D721Med (cell line): ENCODE measurements around the gene CORO7.
A peak's percentile ranks its signal among the peaks of the same experiment; 100 is the strongest.

Experiments
- DNase-seq: peaks from one replicate; pipeline ENCODE4 v3.0.0; 2011; ENCODE audit warnings: low spot score; ENCODE audit not compliant: insufficient read length
- FAIRE-seq: peaks from 2 replicates; lab custom pipeline; 2011; peaks lifted over from hg19 to GRCh38; lab: Jason Lieb, UNC
- TF ChIP-seq, protein P1 (sequence below): IDR thresholded peaks from 2 replicates; pipeline ENCODE4 v1.5.1; 2012; ENCODE audit warnings: mild to moderate bottlenecking, control low read depth; ENCODE audit not compliant: insufficient read depth; ENCODE audit errors: missing control alignments

Gene CORO7

DNA sequence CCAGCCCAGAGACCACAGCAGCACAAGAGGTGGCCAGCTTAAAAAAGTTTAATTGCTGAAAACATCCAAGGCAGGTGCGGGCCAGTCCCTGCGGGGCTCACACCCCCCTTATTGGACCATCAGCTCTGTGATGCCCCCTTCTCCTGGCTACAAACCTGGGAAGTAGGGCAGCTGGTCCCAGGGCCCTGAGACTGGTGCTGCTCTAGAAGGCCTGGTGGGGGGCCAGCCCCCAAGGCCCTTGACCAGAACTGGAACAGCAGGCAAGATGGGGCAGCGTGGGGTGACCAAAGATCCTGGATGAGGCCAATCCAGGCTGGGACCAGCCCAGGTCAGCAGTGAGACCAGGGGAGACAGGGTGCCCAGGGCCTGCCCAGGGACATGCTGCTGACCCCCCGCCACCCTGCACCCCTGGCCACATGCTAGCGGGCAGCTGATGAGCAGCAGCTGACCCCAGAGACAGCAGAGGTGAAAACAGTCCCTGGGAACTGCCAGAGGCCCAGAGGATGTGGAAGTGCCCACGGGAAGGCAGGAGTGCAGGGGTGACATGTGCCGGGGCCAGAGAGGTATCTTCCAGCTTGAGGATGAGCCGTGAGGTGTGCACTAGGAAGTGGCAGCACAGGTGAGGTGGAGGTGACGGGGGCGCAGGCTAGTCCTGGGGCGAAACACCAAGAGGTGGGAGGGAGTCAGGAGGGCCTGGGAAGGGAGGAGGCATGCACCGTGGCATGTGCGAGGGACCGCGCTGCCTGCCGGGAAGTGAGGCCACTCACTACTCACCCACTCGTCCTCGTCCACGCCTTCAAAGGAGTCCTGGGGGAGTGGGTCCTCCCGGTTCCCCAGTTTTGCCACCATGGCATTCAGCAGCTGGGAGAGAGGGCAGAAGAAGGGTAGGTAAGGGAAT lies 61.6 kb downstream of the CORO7 start:
- TF ChIP-seq, protein P1, sequence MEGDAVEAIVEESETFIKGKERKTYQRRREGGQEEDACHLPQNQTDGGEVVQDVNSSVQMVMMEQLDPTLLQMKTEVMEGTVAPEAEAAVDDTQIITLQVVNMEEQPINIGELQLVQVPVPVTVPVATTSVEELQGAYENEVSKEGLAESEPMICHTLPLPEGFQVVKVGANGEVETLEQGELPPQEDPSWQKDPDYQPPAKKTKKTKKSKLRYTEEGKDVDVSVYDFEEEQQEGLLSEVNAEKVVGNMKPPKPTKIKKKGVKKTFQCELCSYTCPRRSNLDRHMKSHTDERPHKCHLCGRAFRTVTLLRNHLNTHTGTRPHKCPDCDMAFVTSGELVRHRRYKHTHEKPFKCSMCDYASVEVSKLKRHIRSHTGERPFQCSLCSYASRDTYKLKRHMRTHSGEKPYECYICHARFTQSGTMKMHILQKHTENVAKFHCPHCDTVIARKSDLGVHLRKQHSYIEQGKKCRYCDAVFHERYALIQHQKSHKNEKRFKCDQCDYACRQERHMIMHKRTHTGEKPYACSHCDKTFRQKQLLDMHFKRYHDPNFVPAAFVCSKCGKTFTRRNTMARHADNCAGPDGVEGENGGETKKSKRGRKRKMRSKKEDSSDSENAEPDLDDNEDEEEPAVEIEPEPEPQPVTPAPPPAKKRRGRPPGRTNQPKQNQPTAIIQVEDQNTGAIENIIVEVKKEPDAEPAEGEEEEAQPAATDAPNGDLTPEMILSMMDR: no peak
- no peak for FAIRE-seq
- no peak for DNase-seq

DNA sequence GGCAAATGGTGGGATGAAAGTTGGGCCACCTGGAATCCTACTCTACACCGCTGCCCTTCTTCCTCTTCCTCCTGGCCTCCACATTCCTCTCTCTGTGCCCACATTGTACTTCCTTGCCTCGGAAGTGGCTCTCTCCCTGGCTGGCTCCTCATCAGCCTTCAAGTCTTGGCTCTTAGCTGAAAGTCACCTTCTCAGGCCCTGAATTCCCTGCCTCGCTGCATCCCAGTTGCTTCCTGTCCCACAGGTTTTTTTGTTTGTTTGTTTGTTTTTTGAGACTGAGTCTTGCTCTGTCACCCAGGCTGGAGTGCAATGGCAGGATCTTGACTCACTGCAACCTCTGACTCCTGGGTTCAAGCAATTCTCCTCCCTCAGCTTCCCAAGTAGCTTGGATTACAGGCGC lies 62.7 kb downstream of the CORO7 start:
- no peak for DNase-seq
- TF ChIP-seq, protein P1: no peak
- no peak for FAIRE-seq

DNA sequence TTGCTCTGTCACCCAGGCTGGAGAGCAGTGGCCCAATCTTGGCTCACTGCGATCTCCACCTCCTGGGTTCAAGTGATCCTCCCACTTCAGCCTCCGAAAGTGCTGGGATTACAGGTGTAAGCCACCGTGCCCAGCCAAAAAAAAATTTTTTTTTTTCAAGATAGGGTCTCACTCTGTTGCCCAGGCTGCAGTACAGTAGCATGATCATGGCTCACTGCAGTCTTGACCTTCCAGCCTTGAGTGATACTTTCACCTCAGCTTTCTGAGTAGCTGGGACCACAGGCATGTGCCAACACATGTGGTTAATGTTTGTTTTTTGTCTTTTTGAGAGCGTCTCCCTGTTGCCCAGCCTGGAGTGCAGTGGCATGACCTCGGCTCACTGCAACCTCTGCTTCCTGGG lies 63.6 kb downstream of the CORO7 start:
- no peak for DNase-seq
- no peak for FAIRE-seq
- TF ChIP-seq, protein P1: no peak

DNA sequence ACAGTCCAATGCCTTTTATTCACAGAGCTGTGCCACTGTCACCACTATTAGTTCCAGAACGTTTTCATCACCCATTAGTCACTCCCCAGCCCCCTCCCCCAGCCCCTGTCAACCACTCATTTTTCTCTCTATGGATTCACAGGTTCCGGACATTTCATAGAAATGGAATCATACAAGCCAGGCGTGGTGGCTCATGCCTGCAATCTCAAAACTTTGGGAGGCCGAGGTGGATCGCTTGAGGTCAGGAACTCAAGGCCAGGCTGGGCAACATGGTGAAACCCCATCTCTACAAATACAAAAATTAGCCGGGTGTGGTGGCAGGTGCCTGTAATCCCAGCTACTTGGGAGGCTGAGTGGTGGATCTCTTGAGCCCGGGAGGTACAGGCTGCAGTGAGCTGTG lies 64.5 kb downstream of the CORO7 start:
- DNase-seq (no peak), FAIRE-seq (no peak)
- TF ChIP-seq, protein P1: no peak

DNA sequence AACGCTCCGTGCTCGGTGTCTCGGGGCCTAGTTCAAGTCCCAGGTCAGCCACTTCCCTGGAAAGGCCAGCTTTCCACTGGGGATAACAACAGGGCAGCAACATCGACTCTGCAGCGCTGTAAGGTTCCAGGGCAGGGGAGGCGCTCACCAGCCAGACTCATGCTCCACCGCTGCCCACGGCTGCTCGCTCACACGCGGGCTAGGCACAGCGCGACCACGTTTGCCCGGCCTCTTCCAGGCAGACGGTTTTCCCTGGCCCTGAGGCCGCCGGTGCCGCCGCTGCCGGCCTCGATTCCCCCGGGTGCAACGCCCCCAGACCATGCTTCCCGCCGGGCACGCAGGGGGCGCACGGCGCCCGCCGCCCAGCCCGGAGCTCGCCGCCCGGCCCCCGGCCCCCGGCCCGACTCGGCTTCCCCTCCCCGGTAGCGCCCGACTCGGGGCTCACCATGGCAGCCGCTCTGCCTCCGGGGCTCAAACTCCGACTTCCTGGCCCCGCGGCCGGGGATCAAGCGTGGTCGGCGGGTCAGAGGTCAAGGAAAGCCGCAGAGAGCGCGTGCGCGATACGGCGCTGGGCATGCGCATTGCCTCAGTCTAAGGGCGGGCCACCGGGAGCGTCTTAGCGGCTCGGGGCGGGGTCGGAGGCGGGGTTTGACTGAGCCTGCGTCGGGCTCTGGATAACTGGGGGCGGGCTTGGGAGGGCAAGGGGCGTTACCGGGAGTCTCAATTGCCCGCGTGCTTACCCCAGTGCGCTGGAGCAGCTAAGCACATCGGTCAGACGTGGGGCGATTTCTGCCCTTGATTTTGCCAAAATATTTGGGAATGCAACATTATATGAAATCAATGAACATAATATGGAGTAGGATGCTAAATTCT lies 65.4 kb downstream of the CORO7 start, which contains the start of gene PAM16:
Gene PAM16, minus strand, starts transcription at position 535 of the 873 bp plus-strand sequence. Its CDS starts 87 bp downstream, at position 448.
- DNase-seq: peak; percentile 91
- TF ChIP-seq, protein P1: no peak
- no peak for FAIRE-seq

DNA sequence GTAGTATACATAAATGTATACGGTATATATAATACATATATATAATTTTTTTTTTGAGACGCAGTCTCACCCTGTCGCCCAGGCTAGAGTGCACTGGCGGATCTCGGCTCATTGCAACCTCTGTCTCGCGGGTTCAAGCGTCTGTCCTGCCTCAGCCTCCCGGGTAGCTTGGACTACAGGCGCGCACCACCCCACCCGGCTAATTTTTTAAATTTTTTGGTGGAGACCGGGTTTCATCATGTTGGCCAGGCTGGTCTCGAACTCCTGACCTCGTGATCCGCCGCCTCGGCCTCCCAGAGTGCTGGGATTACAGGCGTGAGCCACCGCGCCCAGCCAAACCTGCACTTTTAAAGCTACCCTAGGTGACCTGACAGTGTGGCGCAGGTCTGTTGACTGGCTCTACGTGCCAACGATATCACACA lies 66.0 kb downstream of the CORO7 start:
- no peak for FAIRE-seq
- TF ChIP-seq, protein P1: no peak
- DNase-seq: no peak
